Central memory CD4-positive, alpha-beta T cell (primary cell): ENCODE results near the gene ZNF554.
A peak's percentile ranks its signal among the peaks of the same experiment; 100 is the strongest.

Experiments
- DNase-seq: peaks from one replicate; pipeline ENCODE4 v3.0.0; 2022

Gene ZNF554

DNA sequence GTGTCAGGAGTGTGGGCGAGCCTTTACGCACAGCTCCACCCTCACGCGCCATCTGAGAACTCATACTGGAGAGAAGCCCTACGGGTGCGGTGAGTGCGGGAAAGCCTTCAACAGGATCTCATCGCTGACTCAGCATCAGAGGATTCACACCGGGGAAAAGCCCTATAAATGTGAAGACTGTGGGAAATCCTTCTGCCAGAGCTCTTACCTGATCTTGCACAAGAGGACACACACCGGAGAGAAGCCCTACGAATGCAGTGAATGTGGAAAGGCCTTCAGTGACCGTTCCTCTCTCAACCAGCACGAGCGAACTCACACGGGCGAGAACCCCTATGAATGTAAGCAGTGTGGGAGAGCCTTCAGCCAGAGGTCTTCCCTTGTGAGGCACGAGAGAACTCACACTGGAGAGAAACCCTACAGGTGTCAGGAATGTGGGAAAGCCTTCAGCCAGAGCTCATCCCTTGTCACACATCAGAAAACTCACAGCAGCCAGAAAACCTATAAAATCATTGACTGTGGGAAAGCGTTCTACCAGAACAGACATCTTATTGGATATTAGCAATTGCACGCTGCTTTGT is 14.7 kb downstream of the ZNF554 start:
- no peak for DNase-seq

- no peak for DNase-seq
Observed at GRCh38 chr19:2837430-2837829, 17.8 kb downstream of the ZNF554 start.

GRCh38 chr19:2840794-2841791 is 21.4 kb downstream of the ZNF554 start, which contains the start of gene ZNF555:
Gene ZNF555 (plus strand): TSS chr19:2841475. CDS start chr19:2841573, 98 bp downstream.
- DNase-seq = peak; percentile 98

- DNase-seq = no peak
Observed at GRCh38 chr19:2841855-2842574, 22.3 kb downstream of the ZNF554 start.

DNA sequence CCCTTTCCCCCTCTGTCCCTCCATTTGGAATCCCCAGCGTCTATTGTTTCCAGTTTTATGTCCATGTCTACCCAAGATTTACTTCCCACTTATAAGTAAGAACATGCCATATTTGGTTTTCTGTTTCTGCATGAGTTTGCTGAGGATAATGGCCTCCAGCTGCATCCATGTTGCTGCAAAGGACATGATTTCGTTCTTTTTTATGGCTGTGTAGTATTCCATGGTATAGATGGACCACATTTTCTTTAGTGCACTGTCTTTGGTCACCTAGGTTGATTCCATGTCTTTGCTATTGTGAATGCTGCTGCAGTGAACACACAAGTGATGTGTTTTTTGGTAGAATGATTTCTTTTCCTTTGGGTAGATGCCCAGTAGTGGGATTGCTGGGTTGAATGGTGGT is 25.4 kb downstream of the ZNF554 start:
- DNase-seq = no peak

GRCh38 chr19:2846180-2846894 is 26.7 kb downstream of the ZNF554 start:
- DNase-seq = no peak

- DNase-seq = no peak
Observed at GRCh38 chr19:2847507-2847906, 27.8 kb downstream of the ZNF554 start.

DNA sequence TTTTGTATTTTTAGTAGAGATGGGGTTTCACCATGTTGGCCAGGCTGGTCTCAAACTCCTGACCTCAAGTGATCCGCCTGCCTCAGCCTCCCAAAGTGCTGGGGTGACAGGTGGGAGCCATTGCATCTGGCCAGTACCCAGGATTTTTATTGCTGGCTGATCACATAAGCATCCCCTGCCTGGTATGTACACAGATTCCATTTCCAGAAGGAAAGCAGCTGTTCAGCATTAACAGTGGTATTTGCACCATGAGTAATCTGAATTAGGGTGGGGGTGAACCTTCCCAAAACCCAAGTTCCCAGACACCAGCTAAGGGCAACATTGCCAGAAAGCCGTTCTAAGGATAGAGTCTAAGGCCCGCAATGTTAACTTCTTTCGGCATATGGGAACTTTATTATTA is 28.9 kb downstream of the ZNF554 start:
- no peak for DNase-seq

GRCh38 chr19:2850256-2850925 is 30.7 kb downstream of the ZNF554 start:
- no peak for DNase-seq

GRCh38 chr19:2852598-2852997 is 32.9 kb downstream of the ZNF554 start:
- no peak for DNase-seq

DNA sequence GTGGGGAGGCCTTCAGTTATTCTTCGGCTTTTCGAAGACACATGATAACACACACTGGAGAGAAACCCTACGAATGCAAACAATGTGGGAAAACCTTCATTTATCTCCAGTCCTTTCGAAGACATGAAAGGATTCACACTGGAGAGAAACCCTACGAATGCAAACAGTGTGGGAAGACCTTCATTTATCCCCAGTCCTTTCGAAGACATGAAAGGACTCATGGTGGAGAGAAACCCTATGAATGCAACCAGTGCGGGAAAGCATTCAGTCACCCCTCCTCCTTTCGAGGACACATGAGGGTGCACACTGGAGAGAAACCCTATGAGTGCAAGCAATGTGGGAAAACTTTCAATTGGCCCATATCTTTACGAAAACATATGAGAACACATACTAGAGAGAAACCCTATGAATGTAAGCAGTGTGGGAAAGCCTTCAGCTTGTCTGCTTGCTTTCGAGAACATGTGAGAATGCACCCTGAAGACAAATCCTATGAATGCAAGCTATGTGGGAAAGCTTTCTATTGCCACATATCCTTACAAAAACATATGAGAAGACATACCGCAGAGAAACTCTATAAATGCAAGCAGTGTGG is 33.4 kb downstream of the ZNF554 start:
- no peak for DNase-seq

GRCh38 chr19:2854849-2855248 is 35.2 kb downstream of the ZNF554 start:
- DNase-seq = no peak

- DNase-seq = peak; percentile 70
Observed at GRCh38 chr19:2856457-2857050, 36.9 kb downstream of the ZNF554 start.

- DNase-seq = no peak
Observed at GRCh38 chr19:2858864-2859263, 39.2 kb downstream of the ZNF554 start.

DNA sequence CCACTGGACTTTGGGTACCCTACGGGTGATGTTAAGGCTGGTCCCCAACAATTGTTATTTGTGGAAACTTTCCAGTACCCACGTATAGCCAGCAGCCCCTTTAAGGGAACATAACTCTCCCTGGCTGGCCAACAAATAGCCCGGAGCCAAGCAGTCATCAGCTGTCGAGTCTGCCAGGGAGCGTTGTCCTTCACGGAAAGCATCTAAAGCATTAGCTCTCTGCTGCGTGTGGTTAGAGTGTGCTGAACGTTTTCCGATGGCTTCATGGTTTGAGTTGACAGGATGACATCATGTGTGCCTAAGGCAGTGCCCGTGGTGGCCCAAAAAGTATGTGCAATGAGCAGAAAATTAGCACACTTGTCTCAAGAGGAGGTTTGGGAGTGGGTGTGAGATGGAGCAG is 44.1 kb downstream of the ZNF554 start:
- DNase-seq = no peak

GRCh38 chr19:2865334-2866100 is 45.8 kb downstream of the ZNF554 start:
- DNase-seq = no peak

GRCh38 chr19:2866495-2867024 is 46.9 kb downstream of the ZNF554 start:
- no peak for DNase-seq

DNA sequence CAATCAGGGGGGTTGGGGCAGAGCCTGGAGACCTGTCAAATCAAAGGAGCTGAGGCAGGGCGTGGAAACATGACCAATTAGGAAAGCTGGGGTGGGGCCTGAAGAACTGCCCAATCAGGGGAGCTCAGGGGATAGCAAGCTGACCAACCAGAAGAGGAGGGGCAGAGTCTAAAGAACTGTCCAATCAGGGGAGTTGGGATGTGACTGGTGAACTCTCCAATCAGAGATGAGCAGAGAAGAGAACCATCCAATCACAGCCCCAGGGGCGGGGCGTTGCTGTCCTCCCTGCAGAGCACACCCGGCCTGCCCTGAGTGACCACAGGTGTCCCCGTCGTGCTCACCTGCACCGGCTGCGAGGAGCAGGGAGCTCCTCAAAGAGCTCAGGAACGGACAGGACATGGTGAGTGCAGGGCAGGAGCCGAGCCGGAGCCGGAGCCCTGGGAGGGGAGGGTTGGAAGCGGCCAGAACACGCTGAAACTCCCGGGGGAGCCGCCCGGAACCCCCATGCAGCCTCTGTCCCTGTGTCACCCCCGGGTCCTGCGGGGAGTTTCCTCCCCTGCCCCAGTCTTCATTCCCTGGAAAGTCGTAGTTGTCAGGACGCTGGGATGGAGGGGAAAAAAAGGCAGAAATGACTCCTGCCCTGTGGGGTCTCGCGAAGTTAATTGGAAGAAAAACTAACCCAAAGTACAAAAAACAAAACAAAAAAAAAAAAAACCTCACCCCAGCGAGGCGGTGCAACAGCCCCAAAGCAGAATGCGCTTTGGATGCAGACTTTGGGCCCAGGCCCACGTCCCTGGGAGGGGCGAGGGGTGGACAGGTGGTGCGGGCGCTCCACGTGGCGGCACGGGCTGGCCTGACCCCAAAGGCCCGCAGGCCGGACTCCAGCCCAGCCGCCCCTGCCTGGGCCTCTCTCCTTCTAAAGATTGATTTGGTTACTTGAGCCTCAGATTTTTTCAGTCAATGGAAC is 47.6 kb downstream of the ZNF554 start, which contains the start of gene ZNF556:
Gene ZNF556 (plus strand): TSS at position 311 of the 967 bp plus-strand sequence. CDS start 87 bp downstream, at position 398.
- no peak for DNase-seq

DNA sequence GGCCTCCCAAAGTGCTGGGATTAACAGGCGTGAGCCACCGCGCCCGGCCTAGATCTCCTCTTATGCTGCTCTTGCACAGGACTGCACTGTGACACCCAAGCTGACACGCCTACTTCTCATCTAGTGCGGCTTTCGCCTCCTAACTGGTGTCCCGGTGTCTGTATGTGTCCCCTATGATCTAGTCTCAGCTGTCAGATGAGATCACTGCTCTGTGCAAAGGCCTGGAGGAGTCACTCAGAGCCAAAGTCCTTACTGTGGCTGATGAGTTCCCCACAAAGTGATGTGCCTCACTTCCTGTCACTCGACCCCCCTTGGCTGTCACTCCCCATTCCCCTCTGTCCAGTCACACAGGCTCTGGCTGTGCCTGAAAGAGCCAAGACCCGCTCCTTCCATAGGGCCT is 50.0 kb downstream of the ZNF554 start:
- DNase-seq = no peak
